Astrocyte (in vitro differentiated cells and primary cell): ENCODE data around the gene EPS15. TPM values are rescaled to one million over a fixed set of nuclear protein-coding genes. Genes with fewer than 3 reads are reported as not detected.

Experiments
- DNase-seq: peaks from one replicate; pipeline ENCODE4 v3.0.0-alpha.2; 2010; ENCODE audit warnings: low read depth
- FAIRE-seq: peaks from 2 replicates; lab custom pipeline; 2011; peaks lifted over from hg19 to GRCh38; lab: Jason Lieb, UNC
- H2AFZ ChIP-seq: 2 replicates; pipeline ENCODE4 v1.6.0; 2012; ENCODE audit warnings: low read depth, low read length, inconsistent platforms
- H3K27ac ChIP-seq: 2 replicates; pipeline ENCODE4 v1.5.1; 2011; ENCODE audit warnings: low read depth, low read length, inconsistent platforms
- H3K27me3 ChIP-seq: 2 replicates; pipeline ENCODE4 v1.6.0; 2011; ENCODE audit warnings: low read length, inconsistent platforms; ENCODE audit not compliant: insufficient read depth
- H3K36me3 ChIP-seq: 2 replicates; pipeline ENCODE4 v1.5.1; 2011; ENCODE audit warnings: low read length, inconsistent platforms; ENCODE audit not compliant: insufficient read depth
- H3K4me1 ChIP-seq: 2 replicates; pipeline ENCODE4 v1.5.1; 2011; ENCODE audit warnings: low read length, inconsistent platforms; ENCODE audit not compliant: insufficient read depth
- H3K4me2 ChIP-seq: 2 replicates; pipeline ENCODE4 v1.6.0; 2012; ENCODE audit warnings: low read length, inconsistent platforms
- H3K4me3 ChIP-seq: 2 replicates; pipeline ENCODE4 v1.5.1; 2011; ENCODE audit warnings: low read depth, mild to moderate bottlenecking, low read length, inconsistent platforms; ENCODE audit not compliant: insufficient read depth
- H3K79me2 ChIP-seq: 2 replicates; pipeline ENCODE4 v1.6.0; 2012; ENCODE audit warnings: mild to moderate bottlenecking, low read length, inconsistent platforms; ENCODE audit not compliant: insufficient read depth
- H3K9ac ChIP-seq: 2 replicates; pipeline ENCODE4 v1.6.0; 2012; ENCODE audit warnings: mild to moderate bottlenecking, low read length, inconsistent platforms
- H3K9me3 ChIP-seq: 2 replicates; pipeline ENCODE4 v1.5.1; 2012; ENCODE audit warnings: low read depth, mild to moderate bottlenecking, low read length, inconsistent platforms; ENCODE audit not compliant: insufficient read depth
- H4K20me1 ChIP-seq: 2 replicates; pipeline ENCODE4 v1.6.0; 2012; ENCODE audit warnings: low read length, inconsistent platforms; ENCODE audit not compliant: insufficient read depth
- H3K27ac Mint-ChIP-seq: one replicate; pipeline ENCODE4 v1.8.0; 2021; ENCODE audit warnings: mild to moderate bottlenecking, mixed read lengths; ENCODE audit not compliant: unreplicated experiment
- H3K27me3 Mint-ChIP-seq: one replicate; pipeline ENCODE4 v1.8.0; 2021; ENCODE audit warnings: low read depth, mixed read lengths; ENCODE audit not compliant: unreplicated experiment
- H3K36me3 Mint-ChIP-seq: one replicate; pipeline ENCODE4 v1.8.0; 2021; ENCODE audit warnings: low read depth, mixed read lengths; ENCODE audit not compliant: unreplicated experiment
- H3K4me1 Mint-ChIP-seq: one replicate; pipeline ENCODE4 v1.8.0; 2021; ENCODE audit warnings: low read depth, mixed read lengths; ENCODE audit not compliant: unreplicated experiment
- H3K4me3 Mint-ChIP-seq: one replicate; pipeline ENCODE4 v1.8.0; 2021; ENCODE audit warnings: mild to moderate bottlenecking, moderate library complexity, mixed read lengths; ENCODE audit not compliant: unreplicated experiment
- H3K9me3 Mint-ChIP-seq: one replicate; pipeline ENCODE4 v1.8.0; 2021; ENCODE audit warnings: mild to moderate bottlenecking, mixed read lengths; ENCODE audit not compliant: unreplicated experiment
- CTCF ChIP-seq: IDR thresholded peaks from 2 replicates; pipeline ENCODE4 v1.5.1; 2011; ENCODE audit warnings: low read depth, mild to moderate bottlenecking, inconsistent platforms, low read length, moderate library complexity; ENCODE audit not compliant: insufficient read depth
- EZH2 ChIP-seq: IDR thresholded peaks from 2 replicates; pipeline ENCODE4 v1.6.1; 2012; ENCODE audit warnings: mild to moderate bottlenecking, low read length, inconsistent platforms; ENCODE audit not compliant: insufficient read depth
- total RNA-seq: library from RNA; stranded (reverse); gene quantifications from 2 replicates; pipeline ENCODE4 v1.2.1, GENCODE V29; 2021

The EPS15 gene
- total RNA-seq, 1 donor from 2014 or later, result 70.6 TPM

DNA sequence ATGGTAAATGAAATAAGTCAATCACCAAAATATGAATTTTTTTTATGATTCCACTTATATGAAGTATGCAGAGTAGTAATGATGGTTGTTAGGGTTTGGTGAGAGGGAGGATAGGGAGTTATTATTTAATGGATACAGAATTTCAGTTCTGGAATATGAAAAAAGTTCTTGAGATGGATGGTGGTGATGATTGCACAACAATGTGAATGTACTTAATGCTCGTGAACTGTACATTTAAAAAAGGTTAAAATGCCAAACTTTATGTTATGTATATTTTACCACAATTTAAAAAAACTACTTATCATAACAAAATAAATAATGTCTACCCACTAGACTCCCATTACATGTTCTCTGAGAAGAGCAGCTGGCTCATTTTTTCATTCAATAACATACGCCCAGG, 133.3 kb downstream of the EPS15 start:
- no peak overlapping the region for H3K4me3 Mint-ChIP-seq
- H3K36me3 ChIP-seq, result peaks cover 3% of the 10 kb centered on the region
- TF ChIP-seq CTCF (no peak), EZH2 (no peak)
- FAIRE-seq, result no peak
- H4K20me1 ChIP-seq, result no peaks in the 10 kb centered on the region
- no peak overlapping the region for H2AFZ ChIP-seq
- no peaks in the 10 kb centered on the region for H3K4me1 Mint-ChIP-seq
- H3K4me1 ChIP-seq, result no peaks in the 10 kb centered on the region
- no peaks in the 10 kb centered on the region for H3K79me2 ChIP-seq
- H3K27ac ChIP-seq, result no peak overlapping the region
- no peak overlapping the region for H3K9ac ChIP-seq
- H3K27me3 ChIP-seq, result no peaks in the 10 kb centered on the region
- H3K27me3 Mint-ChIP-seq, result no peaks in the 10 kb centered on the region
- peaks cover 59% of the 10 kb centered on the region for H3K36me3 Mint-ChIP-seq
- H3K9me3 Mint-ChIP-seq, result peaks cover 21% of the 10 kb centered on the region
- H3K27ac Mint-ChIP-seq, result no peak overlapping the region
- no peaks in the 10 kb centered on the region for H3K9me3 ChIP-seq
- no peak for DNase-seq
- H3K4me3 ChIP-seq, result no peak overlapping the region
- no peak overlapping the region for H3K4me2 ChIP-seq

DNA sequence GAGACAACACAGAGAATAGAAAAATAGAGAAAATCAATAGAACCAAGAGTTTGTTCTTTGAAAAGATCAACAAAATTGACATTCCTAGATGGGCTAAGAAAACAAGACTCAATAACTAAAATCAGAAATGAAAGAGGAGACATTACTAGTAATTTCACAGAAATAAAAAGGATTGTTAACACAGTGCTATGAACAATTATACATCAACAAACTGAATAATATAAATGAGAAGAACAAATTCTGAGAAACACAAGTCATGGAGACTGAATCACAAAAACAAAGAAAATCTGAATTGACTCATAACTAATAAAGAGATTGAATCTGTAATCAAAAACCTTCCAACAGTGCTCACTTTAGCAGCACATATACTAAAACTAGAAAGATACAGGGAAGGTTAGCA, 137.1 kb downstream of the EPS15 start:
- Mint-ChIP-seq H3K4me1 (no peaks in the 10 kb centered on the region), H3K36me3 (peaks cover 63% of the 10 kb centered on the region), H3K4me3 (no peak overlapping the region), H3K9me3 (peaks cover 28% of the 10 kb centered on the region), H3K27ac (no peak overlapping the region), H3K27me3 (no peaks in the 10 kb centered on the region)
- Histone ChIP-seq H3K9me3 (no peaks in the 10 kb centered on the region), H3K36me3 (peaks cover 7% of the 10 kb centered on the region), H3K27ac (no peak overlapping the region), H3K27me3 (no peaks in the 10 kb centered on the region), H3K4me2 (no peak overlapping the region), H3K4me3 (no peak overlapping the region), H3K9ac (no peak overlapping the region), H2AFZ (no peak overlapping the region), H3K4me1 (no peaks in the 10 kb centered on the region), H4K20me1 (no peaks in the 10 kb centered on the region), H3K79me2 (no peaks in the 10 kb centered on the region)
- TF ChIP-seq EZH2 (no peak), CTCF (no peak)
- FAIRE-seq (no peak), DNase-seq (no peak)

GRCh38 chr1:51380936-51381335, 138.1 kb downstream of the EPS15 start:
- H3K4me3 Mint-ChIP-seq, result no peak overlapping the region
- FAIRE-seq, result no peak

More at GRCh38 chr1:51380936-51381335, 138.1 kb downstream of the EPS15 start:
- Mint-ChIP-seq H3K27me3 (no peaks in the 10 kb centered on the region), H3K4me1 (no peaks in the 10 kb centered on the region), H3K9me3 (peaks cover 22% of the 10 kb centered on the region), H3K36me3 (peaks cover 55% of the 10 kb centered on the region), H3K27ac (no peak overlapping the region)
- H3K4me3 ChIP-seq, result no peak overlapping the region
- TF ChIP-seq CTCF (no peak), EZH2 (no peak)
- H4K20me1 ChIP-seq, result no peaks in the 10 kb centered on the region
- no peak overlapping the region for H2AFZ ChIP-seq
- H3K79me2 ChIP-seq, result no peaks in the 10 kb centered on the region
- no peak overlapping the region for H3K4me2 ChIP-seq
- H3K27me3 ChIP-seq, result no peaks in the 10 kb centered on the region
- H3K36me3 ChIP-seq, result peaks cover 4% of the 10 kb centered on the region
- no peak overlapping the region for H3K27ac ChIP-seq
- H3K9ac ChIP-seq, result no peak overlapping the region
- H3K4me1 ChIP-seq, result no peaks in the 10 kb centered on the region
- H3K9me3 ChIP-seq, result no peaks in the 10 kb centered on the region
- DNase-seq, result no peak
